ENCODE data around the gene MMP7.

GRCh38 chr11:102495161-102496042 is 35.1 kb downstream of the MMP7 start:
- peak; percentile 58 to 83 (median 74) for TF ChIP-seq CTCF (IDR thresholded peaks at IDR 0.05)
- no peak for TF ChIP-seq POLR2A (IDR thresholded peaks at IDR 0.05)

All from right lobe of liver (tissue), 4 donors.